NAMALWA (cell line): ENCODE data around the gene USB1.

Experiments used
- DNase-seq: peaks from one replicate; pipeline ENCODE4 v3.0.0-alpha.2; 2015; ENCODE audit warnings: low spot score

The USB1 gene

GRCh38 chr16:58048494-58049231, 47.5 kb downstream of the USB1 start:
- DNase-seq: no peak

GRCh38 chr16:58049232-58050185, 48.3 kb downstream of the USB1 start:
- DNase-seq: no peak

- no peak for DNase-seq
Observed at GRCh38 chr16:58051296-58051695, 50.1 kb downstream of the USB1 start.

GRCh38 chr16:58051821-58052603, 50.8 kb downstream of the USB1 start:
- no peak for DNase-seq

GRCh38 chr16:58053682-58054005, 52.4 kb downstream of the USB1 start:
- no peak for DNase-seq

- DNase-seq: no peak
Observed at GRCh38 chr16:58054289-58054688, 53.1 kb downstream of the USB1 start.

- DNase-seq: no peak
Observed at GRCh38 chr16:58056580-58056979, 55.4 kb downstream of the USB1 start.

- no peak for DNase-seq
Observed at GRCh38 chr16:58057121-58057520, 55.9 kb downstream of the USB1 start.

GRCh38 chr16:58057784-58058183, 56.6 kb downstream of the USB1 start:
- no peak for DNase-seq

- DNase-seq: no peak
Observed at GRCh38 chr16:58062821-58063220, 61.6 kb downstream of the USB1 start.

- no peak for DNase-seq
Observed at GRCh38 chr16:58063377-58064076, 62.3 kb downstream of the USB1 start.

GRCh38 chr16:58070585-58070984, 69.4 kb downstream of the USB1 start:
- DNase-seq: no peak
